HepG2 (cell line): ENCODE data around the gene CSRNP3.

Experiments
- ATF3 ChIP-seq: sonication (generic); formaldehyde crosslinking; IDR thresholded peaks from 2 replicates; pipeline ENCODE4 v1.4.0; 2020; ENCODE audit warnings: missing genetic modification reagents
- CERS6 ChIP-seq: sonication (generic); formaldehyde crosslinking; IDR thresholded peaks from 2 replicates; pipeline ENCODE4 v1.5.0; 2020; ENCODE audit warnings: missing genetic modification reagents
- EP300 ChIP-seq, 3 experiments: sonication (generic) in 1 of 3; formaldehyde crosslinking in 1 of 3; IDR thresholded peaks; 2 replicates each; pipeline versions ENCODE4 v1.5.1 to v1.6.1; 2011 to 2020; ENCODE audit warnings: low read depth in 2 of 3, low read length in 2 of 3, borderline replicate concordance in 1 of 3, improper control_type of control experiment in 1 of 3, mild to moderate bottlenecking in 1 of 3, missing genetic modification reagents in 1 of 3, moderate library complexity in 1 of 3
- EZH2 ChIP-seq: conservative IDR thresholded peaks from 2 replicates; pipeline ENCODE4 v1.6.1; 2012; ENCODE audit warnings: mild to moderate bottlenecking, low read depth, low read length, moderate library complexity
- FOXA1 ChIP-seq, 2 experiments: fragments of 450-650 bp in 1 of 2; sonication (generic) in 1 of 2; formaldehyde crosslinking in 1 of 2; IDR thresholded peaks; 2 replicates each; pipeline versions ENCODE4 v1.4.0 to v1.6.1; 2016 to 2020; ENCODE audit warnings: missing genetic modification reagents in 1 of 2
- GATAD1 ChIP-seq: IDR thresholded peaks from 2 replicates; pipeline ENCODE4 v1.6.1; 2016; ENCODE audit warnings: missing genetic modification reagents, missing compliant biosample characterization
- JUN ChIP-seq: sonication (generic); formaldehyde crosslinking; IDR thresholded peaks from 2 replicates; pipeline ENCODE4 v1.4.0; 2020; ENCODE audit warnings: mild to moderate bottlenecking, missing genetic modification reagents
- POLR2A ChIP-seq, 2 experiments: IDR thresholded peaks; 2 replicates each; pipeline ENCODE4 v1.6.1; 2011; ENCODE audit warnings: low read depth in 2 of 2, low read length in 2 of 2, mild to moderate bottlenecking in 1 of 2, moderate library complexity in 1 of 2; ENCODE audit not compliant: insufficient read depth in 1 of 2
- RFX3 ChIP-seq: IDR thresholded peaks from 2 replicates; pipeline ENCODE4 v1.6.1; 2016; ENCODE audit warnings: missing biosample characterization, missing genetic modification reagents
- STAT5B ChIP-seq: sonication (generic); formaldehyde crosslinking; IDR thresholded peaks from 2 replicates; pipeline ENCODE4 v1.4.0; 2020; ENCODE audit warnings: missing genetic modification reagents
- ZBTB10 ChIP-seq: sonication (generic); formaldehyde crosslinking; IDR thresholded peaks from 2 replicates; pipeline ENCODE4 v1.4.0; 2020; ENCODE audit warnings: missing genetic modification reagents, borderline replicate concordance
- ZBTB14 ChIP-seq: sonication (generic); formaldehyde crosslinking; IDR thresholded peaks from 2 replicates; pipeline ENCODE4 v1.4.0; 2020; ENCODE audit warnings: missing genetic modification reagents
- ZBTB42 ChIP-seq: sonication (generic); formaldehyde crosslinking; IDR thresholded peaks from 2 replicates; pipeline ENCODE4 v1.5.0; 2020; ENCODE audit warnings: mild to moderate bottlenecking, missing genetic modification reagents
- ZNF513 ChIP-seq: sonication (generic); formaldehyde crosslinking; conservative IDR thresholded peaks from 2 replicates; pipeline ENCODE4 v1.5.0; 2020; ENCODE audit warnings: missing genetic modification reagents

- no peak for TF ChIP-seq RFX3 (CRISPR knock-in tag)
- no peak for TF ChIP-seq ZNF513 (CRISPR knock-in tag)
- TF ChIP-seq CERS6 (CRISPR knock-in tag): no peak
- TF ChIP-seq POLR2A (IDR thresholded peaks at IDR 0.05; ENCODE audit: insufficient read depth in 1 of 2, low read depth in 2 of 2, low read length in 2 of 2): no peak
- TF ChIP-seq ZBTB14 (CRISPR knock-in tag): no peak
- no peak for TF ChIP-seq ZBTB10 (CRISPR knock-in tag)
- TF ChIP-seq ZBTB42: no peak
- no peak for TF ChIP-seq EP300 (IDR thresholded peaks at IDR 0.05; ENCODE audit: low read depth in 2 of 2, low read length in 2 of 2)
- no peak for TF ChIP-seq EP300 (CRISPR knock-in tag; IDR thresholded peaks at IDR 0.05; ENCODE audit: borderline replicate concordance)
- TF ChIP-seq GATAD1: no peak
- no peak for TF ChIP-seq STAT5B
- TF ChIP-seq ATF3 (CRISPR knock-in tag): no peak
- TF ChIP-seq EZH2: no peak
- TF ChIP-seq JUN (CRISPR knock-in tag): no peak
- no peak for TF ChIP-seq FOXA1 (IDR thresholded peaks at IDR 0.05)
- TF ChIP-seq FOXA1 (CRISPR knock-in tag; IDR thresholded peaks at IDR 0.05): no peak
Observed at GRCh38 chr2:165571477-165571876, 102.0 kb downstream of the CSRNP3 start.
